AML-193 (cell line): ENCODE measurements around the gene UGT1A6.

Experiments used
- DNase-seq, 2 experiments: peaks; one replicate each; lab custom pipeline; 2025; lab: John Stamatoyannopoulos, UW

Gene UGT1A6

DNA sequence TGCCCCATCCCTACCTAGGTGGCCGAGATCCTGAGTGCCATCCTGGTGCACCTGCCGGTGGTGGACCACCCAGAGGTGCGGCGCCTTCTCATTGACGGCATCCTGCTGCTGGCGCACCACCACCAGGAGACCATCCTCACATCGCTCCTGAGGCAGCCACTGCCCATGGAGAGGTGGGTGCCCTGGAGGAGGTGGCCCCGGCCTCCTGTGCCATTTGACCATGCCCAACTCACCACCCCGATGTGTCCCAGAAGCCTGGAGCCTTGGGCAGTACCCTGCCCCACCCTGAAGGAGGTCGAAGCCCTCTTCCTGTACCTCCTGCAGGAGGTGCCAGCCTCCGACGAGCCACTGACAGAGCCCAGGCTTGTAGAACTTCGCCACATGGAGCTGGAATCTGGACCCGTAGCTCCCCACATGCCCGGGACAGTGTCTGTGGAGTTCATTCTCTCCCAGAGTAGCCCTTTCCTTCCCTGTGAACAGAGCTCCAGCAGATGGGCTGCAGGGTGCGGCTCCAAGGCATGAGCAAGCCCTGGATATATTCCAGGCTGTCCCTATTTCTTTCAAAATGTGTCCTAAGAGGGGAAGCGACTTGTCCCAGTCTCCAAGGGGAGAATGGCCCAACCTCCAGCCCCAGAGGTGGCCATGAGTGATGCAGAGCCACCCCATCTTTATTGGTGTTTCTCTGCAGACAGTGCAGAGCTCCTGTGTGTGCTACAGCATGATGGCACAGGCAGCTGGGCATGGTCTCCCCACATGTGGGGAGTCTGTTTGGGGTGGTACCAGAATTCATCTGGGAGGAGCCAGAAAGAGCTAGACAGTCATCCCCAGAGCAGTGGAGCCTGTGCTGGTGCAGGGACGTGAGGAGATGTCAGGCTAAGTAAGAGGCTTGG, 127.4 kb downstream of the UGT1A6 start:
- DNase-seq: no peak

GRCh38 chr2:233820774-233821105, 128.1 kb downstream of the UGT1A6 start:
- DNase-seq: no peak

GRCh38 chr2:233821196-233821595, 128.5 kb downstream of the UGT1A6 start:
- no peak for DNase-seq

- no peak for DNase-seq
Measured at GRCh38 chr2:233821709-233822100, 129.0 kb downstream of the UGT1A6 start.

GRCh38 chr2:233822101-233822771, 129.5 kb downstream of the UGT1A6 start:
- DNase-seq: no peak
